SU-DHL-6 (cell line): ENCODE measurements around the gene HDAC7.
A peak's percentile ranks its signal among the peaks of the same experiment; 100 is the strongest.

Source experiments
- H2AFZ ChIP-seq: fragments of 200-600 bp; sonication (generic); 2 replicates; pipeline ENCODE4 v1.6.1; 2014; ENCODE audit warnings: low read depth, mild to moderate bottlenecking, moderate library complexity, mixed read lengths, antibody characterized with exemption, low read length; ENCODE audit not compliant: severe bottlenecking
- H3F3A ChIP-seq: fragments of 200-600 bp; shearing (Covaris generic); 2 replicates; pipeline ENCODE4 v1.6.0; 2016; ENCODE audit warnings: antibody characterized with exemption, mild to moderate bottlenecking; ENCODE audit not compliant: insufficient read depth
- H3K27ac ChIP-seq: fragments of 200-600 bp; sonication (generic); 2 replicates; pipeline ENCODE4 v1.5.1; 2016; ENCODE audit warnings: low read depth, mild to moderate bottlenecking, low read length, moderate library complexity, mixed read lengths
- H3K27me3 ChIP-seq: fragments of 200-600 bp; sonication (generic), shearing (Covaris generic); 2 replicates; pipeline ENCODE4 v1.6.0; 2014; ENCODE audit warnings: mild to moderate bottlenecking, low read length
- H3K36me3 ChIP-seq: fragments of 200-600 bp; sonication (generic); 2 replicates; pipeline ENCODE4 v1.6.1; 2014; ENCODE audit warnings: mild to moderate bottlenecking, low read length, mixed read lengths
- H3K4me2 ChIP-seq: fragments of 300-600, 200-600 bp; shearing (Covaris generic), sonication (generic); 2 replicates; pipeline ENCODE4 v1.6.0; 2014; ENCODE audit warnings: low read length, low read depth, mild to moderate bottlenecking; ENCODE audit not compliant: poor library complexity, severe bottlenecking
- H3K4me3 ChIP-seq: fragments of 200-600 bp; sonication (generic); 2 replicates; pipeline ENCODE4 v1.5.1; 2014; ENCODE audit warnings: antibody characterized with exemption, low read length, mild to moderate bottlenecking, mixed read lengths; ENCODE audit not compliant: insufficient read depth, poor library complexity, severe bottlenecking
- H3K79me2 ChIP-seq: fragments of 200-600 bp; sonication (generic); 2 replicates; pipeline ENCODE4 v1.6.1; 2014; ENCODE audit warnings: mild to moderate bottlenecking, low read length, moderate library complexity; ENCODE audit not compliant: insufficient read depth
- H3K9ac ChIP-seq: fragments of 200-600 bp; sonication (generic); 2 replicates; pipeline ENCODE4 v1.7.0; 2014; ENCODE audit warnings: mild to moderate bottlenecking, low read length
- H3K9me2 ChIP-seq: fragments of 200-600 bp; sonication (generic); replicated peaks from 2 replicates; pipeline ENCODE4 v1.6.1; 2014; ENCODE audit warnings: low read length; ENCODE audit not compliant: insufficient read depth
- H3K9me3 ChIP-seq: fragments of 200-600 bp; sonication (generic); 2 replicates; pipeline ENCODE4 v1.6.1; 2014; ENCODE audit warnings: low read length, mixed read lengths; ENCODE audit not compliant: insufficient read depth
- H4K20me1 ChIP-seq: fragments of 200-600 bp; sonication (generic); 2 replicates; pipeline ENCODE4 v1.6.1; 2014; ENCODE audit warnings: low read depth, mild to moderate bottlenecking, antibody characterized with exemption, low read length, moderate library complexity, mixed read lengths
- EZH2phosphoT487 ChIP-seq: fragments of 200-600 bp; sonication (generic), shearing (Covaris generic); conservative IDR thresholded peaks from 2 replicates; pipeline ENCODE4 v1.6.1; 2018; ENCODE audit warnings: mild to moderate bottlenecking, antibody characterized with exemption, low read length, moderate library complexity, mixed read lengths
- TF ChIP-seq, protein P1 (sequence below): fragments of 200-600 bp; sonication (generic); IDR thresholded peaks from one replicate; pipeline ENCODE4 v1.5.1; 2017; ENCODE audit warnings: antibody characterized with exemption, mild to moderate bottlenecking, low read length, moderate library complexity; ENCODE audit not compliant: insufficient read depth, poor library complexity, severe bottlenecking

Gene HDAC7

DNA sequence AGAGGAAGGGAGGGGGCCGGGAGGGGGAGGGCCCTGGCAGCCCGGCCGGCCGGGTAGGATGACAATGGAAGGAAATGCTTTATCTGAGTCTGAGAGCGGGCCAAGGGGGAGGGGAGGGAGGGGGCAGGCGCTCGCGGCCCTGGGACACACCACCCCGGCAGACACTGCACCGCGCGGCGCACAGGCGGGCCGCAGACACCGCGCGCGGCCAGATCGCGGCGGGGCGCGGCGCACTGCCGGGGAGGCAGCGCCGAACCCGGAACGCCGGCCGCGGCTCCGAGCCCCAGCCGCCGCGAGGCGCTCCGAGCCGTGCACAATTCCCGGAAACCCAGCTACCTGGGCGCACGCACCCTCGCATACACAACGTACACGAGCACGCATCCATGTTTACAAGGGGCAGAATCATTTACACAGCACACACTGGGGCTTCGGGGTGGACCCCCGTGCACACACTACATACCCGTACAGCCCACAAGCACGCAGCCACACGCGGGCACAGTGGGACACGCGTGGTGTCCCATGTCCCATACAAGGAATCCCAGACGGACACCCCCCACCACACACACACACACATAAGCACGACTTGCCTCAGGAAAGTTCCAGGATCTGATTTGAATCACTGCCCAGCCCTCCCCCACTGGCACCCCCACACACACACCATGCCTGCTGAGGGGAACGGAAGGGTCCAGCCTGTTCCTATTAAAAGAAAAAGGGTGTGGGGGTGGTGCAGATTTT, at the start of gene HDAC7:
Gene HDAC7 (minus strand): TSS at position 8 of the 735 bp plus-strand sequence. CDS start 118 bp downstream, outside the sequence.
- peaks cover 12% of the 10 kb centered on the region for H3F3A ChIP-seq
- no peaks in the 10 kb centered on the region for H3K9me2 ChIP-seq
- H2AFZ ChIP-seq = peak within 1 kb of the TSS; percentile 44
- H3K27ac ChIP-seq = peak within 1 kb of the TSS; percentile 68
- TF ChIP-seq, protein P1, sequence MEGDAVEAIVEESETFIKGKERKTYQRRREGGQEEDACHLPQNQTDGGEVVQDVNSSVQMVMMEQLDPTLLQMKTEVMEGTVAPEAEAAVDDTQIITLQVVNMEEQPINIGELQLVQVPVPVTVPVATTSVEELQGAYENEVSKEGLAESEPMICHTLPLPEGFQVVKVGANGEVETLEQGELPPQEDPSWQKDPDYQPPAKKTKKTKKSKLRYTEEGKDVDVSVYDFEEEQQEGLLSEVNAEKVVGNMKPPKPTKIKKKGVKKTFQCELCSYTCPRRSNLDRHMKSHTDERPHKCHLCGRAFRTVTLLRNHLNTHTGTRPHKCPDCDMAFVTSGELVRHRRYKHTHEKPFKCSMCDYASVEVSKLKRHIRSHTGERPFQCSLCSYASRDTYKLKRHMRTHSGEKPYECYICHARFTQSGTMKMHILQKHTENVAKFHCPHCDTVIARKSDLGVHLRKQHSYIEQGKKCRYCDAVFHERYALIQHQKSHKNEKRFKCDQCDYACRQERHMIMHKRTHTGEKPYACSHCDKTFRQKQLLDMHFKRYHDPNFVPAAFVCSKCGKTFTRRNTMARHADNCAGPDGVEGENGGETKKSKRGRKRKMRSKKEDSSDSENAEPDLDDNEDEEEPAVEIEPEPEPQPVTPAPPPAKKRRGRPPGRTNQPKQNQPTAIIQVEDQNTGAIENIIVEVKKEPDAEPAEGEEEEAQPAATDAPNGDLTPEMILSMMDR = no peak
- no peak for TF ChIP-seq EZH2phosphoT487
- H3K9ac ChIP-seq = peak within 1 kb of the TSS; percentile 74
- peak within 1 kb of the TSS; percentile 69 for H3K4me3 ChIP-seq
- H3K4me2 ChIP-seq = peak within 1 kb of the TSS; percentile 71
- no peaks in the 10 kb centered on the region for H4K20me1 ChIP-seq
- no peaks in the 10 kb centered on the region for H3K36me3 ChIP-seq
- no peaks in the 10 kb centered on the region for H3K27me3 ChIP-seq
- peaks cover 40% of the 10 kb centered on the region for H3K79me2 ChIP-seq
- no peaks in the 10 kb centered on the region for H3K9me3 ChIP-seq

DNA sequence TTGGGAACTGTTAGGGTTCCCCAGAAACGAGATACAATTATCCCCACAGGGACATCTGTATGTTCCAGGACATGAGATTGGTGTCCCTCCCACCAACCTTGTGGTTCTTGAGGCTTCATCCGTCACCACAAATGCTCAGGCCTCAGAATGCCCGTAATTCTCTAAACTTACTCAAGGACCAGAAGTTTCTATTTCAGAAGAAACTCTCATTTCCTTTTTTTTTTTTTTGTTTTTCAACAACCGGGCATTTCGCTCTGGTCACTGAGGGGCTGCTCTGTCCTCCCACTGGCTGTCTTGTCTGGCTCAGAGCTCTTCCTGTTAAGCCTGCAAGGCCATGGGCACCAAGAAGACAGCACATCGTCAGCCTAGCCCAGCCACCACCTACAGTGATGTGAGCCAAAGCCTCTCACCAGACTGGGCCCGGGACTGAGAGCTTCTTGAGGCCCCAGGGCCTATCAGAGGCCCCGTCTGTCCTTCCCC, 48.9 kb upstream of the HDAC7 start:
- TF ChIP-seq EZH2phosphoT487 = no peak
- TF ChIP-seq, protein P1 = no peak
- Histone ChIP-seq H3K9me3 (no peaks in the 10 kb centered on the region), H3K9me2 (no peaks in the 10 kb centered on the region), H3K79me2 (no peaks in the 10 kb centered on the region), H3K36me3 (no peaks in the 10 kb centered on the region), H3K27ac (no peak overlapping the region), H3K4me3 (no peak overlapping the region), H3K27me3 (no peaks in the 10 kb centered on the region), H3F3A (no peaks in the 10 kb centered on the region), H2AFZ (no peak overlapping the region), H3K9ac (no peak overlapping the region), H3K4me2 (no peak overlapping the region), H4K20me1 (no peaks in the 10 kb centered on the region)

DNA sequence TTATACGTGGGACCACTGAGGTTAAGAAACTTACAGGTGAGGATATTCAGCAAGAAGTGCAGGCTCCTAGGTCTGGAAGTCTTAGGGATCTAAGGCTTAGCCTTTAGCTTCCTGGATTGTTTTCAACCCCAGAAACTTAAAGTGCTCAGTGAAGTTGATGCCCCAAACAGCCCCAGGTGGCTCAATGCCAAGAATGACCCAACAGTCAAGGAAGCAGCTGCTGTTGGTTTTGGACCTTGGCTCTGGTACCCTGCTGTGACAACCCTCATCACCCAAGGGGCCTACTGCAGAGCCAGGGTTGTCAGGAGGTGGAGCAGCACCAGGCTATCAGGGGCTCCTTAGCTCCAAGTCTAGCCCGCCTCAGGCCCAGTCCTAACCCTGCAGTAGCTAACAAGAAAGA, 48.3 kb upstream of the HDAC7 start:
- no peak overlapping the region for H3K27ac ChIP-seq
- H2AFZ ChIP-seq = no peak overlapping the region

More for the DNA sequence above, 48.3 kb upstream of the HDAC7 start:
- Histone ChIP-seq H3K27me3 (no peaks in the 10 kb centered on the region), H3K79me2 (no peaks in the 10 kb centered on the region), H3K4me3 (no peak overlapping the region), H4K20me1 (no peaks in the 10 kb centered on the region), H3K4me2 (no peak overlapping the region), H3K9me2 (no peaks in the 10 kb centered on the region), H3K9ac (no peak overlapping the region), H3K36me3 (no peaks in the 10 kb centered on the region), H3F3A (no peaks in the 10 kb centered on the region), H3K9me3 (no peaks in the 10 kb centered on the region)
- TF ChIP-seq, protein P1 = no peak
- TF ChIP-seq EZH2phosphoT487 = no peak
